ENCODE results near the gene ZNF524. TPM values are rescaled to one million over a fixed set of nuclear protein-coding genes. Genes with fewer than 3 reads are reported as not detected.

ZNF524 gene
- total RNA-seq, 1 donor from 2014 or later = 19.1 TPM

DNA sequence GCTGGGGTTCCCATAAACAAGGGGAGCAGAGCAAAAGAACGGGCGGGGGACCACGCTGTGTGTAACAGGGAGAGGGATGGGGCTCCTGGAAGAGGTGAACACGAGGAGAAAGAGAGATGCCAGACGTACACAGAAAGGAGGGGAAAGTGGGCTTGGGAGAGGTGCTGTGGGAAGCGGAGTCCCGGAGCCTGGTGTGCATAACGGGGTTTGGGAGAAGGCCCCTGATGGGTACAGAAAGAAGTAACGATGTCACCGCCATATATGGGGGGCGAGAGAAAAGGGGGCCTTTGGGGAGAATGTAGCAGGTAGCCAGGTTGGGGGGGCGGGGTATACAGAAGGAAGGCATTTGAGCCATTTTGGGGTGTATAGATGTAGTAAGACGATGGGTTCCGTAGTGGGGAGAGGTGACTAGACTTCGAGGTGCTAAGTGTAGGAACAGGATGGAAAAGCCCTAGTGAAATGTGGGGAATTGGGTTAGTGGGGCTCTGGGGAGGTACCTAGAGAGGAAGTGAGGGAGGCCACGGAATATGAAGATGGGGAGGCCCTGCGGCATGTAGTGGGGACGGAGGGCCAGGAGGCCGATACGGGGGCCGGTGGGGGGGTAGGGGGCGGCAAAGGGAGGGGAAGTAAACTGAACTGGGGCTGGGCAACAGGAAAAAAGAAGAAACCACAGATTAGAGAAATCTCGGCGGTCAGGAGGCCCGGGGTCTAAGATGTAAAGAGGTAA lies 41.5 kb downstream of the ZNF524 start:
- no peak for DNase-seq (ENCODE audit: low spot score)

DNA sequence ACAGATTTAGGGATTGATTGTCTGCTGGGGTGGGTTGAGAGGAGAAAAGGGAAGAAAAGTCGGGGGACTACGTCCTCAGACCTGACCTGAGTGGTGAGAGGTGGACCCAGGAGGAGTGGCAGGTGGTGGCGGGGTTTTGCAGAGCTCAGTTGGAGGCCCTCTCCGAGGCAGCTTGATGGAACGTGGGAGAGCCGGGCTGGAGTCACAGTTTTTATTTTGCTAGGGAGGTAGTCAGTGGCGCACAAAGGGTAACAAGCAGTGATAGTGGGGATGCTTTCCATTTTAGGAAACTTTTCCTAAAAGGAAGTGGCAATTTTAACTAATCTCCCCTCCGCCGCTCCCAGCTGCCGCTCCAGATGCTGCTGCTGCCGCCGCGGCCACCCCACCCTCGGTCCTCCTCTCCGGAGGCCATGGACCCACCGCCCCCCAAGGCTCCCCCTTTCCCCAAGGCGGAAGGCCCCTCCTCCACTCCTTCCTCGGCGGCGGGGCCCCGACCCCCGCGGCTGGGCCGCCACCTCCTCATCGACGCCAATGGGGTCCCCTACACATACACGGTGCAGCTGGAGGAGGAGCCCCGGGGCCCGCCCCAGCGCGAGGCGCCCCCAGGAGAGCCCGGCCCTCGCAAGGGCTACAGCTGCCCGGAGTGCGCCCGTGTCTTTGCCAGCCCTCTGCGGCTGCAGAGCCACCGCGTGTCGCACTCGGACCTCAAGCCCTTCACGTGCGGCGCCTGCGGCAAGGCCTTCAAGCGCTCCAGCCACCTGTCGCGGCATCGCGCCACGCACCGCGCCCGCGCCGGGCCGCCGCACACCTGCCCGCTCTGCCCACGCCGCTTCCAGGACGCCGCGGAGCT lies 42.3 kb downstream of the ZNF524 start:
- no peak for DNase-seq (ENCODE audit: low spot score)

DNA sequence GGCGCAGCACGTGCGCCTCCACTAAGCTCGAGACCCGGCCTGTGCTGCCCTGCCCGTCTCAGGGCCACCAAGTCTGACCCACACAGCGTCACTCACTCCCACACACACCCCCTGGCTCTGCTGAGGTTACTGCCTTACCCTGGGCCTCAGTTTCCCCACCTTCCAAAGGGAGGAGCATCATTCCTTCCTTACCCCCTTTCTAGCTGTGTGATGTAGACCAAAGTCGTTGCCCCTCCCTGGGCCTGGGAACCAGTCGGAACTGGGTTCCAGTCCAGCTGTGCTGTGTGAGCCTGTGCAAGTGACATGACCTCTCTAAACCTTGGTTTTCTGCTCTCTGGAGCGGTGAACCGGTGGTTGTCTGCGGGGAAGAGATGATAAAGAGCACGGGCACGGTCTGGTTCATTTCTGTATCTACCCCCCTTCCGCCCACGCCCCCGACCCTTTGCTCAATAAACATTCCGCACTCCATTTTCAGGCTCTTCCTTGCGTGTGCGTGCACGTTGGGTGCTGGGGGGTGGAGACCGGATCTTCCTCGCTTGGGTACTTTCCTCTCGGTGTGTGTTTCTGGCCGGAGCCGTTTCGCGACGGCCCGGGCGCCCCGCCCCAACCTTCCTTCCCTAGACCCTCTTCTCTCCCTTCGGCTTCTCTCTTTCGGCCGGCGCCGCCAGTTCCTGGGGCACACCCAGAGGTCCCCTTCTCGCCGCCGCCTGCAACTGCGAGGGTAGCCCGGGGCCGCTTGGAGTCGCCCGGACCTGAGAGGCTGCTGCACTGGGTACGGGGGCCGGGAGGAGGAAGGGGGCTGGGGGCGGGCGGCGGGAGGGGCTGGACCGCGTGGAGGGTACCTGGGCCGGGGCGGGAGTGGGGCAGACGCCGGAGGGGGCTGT lies 43.2 kb downstream of the ZNF524 start, which contains the start of gene ZNF581:
Gene ZNF581, plus strand, starts transcription at position 647 of the 884 bp plus-strand sequence. CDS start 923 bp downstream, outside the sequence.
- no peak for DNase-seq (ENCODE audit: low spot score)

DNA sequence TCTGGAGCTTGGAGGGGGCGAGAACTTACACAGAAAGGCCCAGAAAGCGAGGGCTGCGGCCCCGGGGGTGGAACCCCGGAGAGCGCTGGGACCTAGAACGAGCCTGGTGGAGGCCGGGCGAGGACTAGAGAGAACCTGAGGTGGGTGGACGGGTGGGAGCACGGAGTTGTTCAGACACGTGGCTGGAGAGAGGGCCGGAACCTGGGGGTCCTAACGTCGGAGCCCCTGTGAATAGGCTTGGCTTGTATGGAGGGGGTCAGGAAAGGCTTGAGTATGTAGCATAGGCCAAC lies 43.7 kb downstream of the ZNF524 start:
- DNase-seq (ENCODE audit: low spot score) = no peak

DNA sequence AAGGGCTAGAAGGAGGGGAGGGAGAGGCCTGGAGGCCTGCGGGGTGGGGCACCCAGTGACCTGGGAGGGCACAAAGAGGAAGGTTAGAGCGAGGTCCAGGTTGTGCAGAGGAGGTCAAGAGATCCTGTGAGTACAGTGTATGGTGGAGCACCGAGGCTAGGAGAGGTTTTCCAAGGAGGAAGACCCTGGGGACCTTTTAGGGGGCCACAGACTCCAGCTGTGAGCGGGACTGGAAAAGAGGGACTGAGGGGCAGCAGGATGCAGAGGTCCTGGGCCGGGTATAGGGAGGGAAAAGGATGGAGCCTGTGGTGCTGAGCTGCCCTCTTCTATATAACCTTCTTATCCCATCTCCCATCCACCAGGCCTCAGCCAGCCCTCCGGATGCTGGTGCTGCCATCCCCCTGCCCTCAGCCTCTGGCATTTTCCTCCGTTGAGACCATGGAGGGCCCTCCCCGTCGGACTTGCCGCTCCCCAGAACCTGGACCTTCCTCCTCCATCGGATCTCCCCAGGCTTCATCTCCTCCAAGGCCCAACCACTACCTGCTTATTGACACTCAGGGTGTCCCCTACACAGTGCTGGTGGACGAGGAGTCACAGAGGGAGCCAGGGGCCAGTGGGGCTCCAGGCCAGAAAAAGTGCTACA lies 44.2 kb downstream of the ZNF524 start:
- no peak for DNase-seq (ENCODE audit: low spot score)

DNA sequence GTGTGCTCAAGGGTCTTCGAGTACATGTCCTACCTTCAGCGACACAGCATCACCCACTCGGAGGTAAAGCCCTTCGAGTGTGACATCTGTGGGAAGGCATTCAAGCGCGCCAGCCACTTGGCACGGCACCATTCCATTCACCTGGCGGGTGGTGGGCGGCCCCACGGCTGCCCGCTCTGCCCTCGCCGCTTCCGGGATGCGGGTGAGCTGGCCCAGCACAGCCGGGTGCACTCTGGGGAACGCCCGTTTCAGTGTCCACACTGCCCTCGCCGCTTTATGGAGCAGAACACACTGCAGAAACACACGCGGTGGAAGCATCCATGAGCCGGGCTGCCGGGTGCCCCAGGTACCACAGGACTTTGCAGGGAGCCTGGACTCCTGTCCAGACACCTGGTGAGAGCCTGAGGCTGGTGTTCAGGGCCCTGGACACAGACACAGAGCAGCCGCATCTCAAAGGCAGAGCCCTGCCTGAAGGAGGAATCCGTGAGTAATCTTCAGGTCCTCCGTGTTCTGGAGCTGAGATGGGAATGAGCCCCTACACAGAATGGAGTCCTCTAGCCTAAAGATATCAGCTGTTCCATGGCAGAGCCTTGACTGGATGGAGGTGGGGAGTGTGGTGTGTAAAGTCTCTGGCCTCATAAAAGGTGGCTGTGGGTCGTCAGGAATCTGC lies 44.9 kb downstream of the ZNF524 start:
- no peak for DNase-seq (ENCODE audit: low spot score)

DNA sequence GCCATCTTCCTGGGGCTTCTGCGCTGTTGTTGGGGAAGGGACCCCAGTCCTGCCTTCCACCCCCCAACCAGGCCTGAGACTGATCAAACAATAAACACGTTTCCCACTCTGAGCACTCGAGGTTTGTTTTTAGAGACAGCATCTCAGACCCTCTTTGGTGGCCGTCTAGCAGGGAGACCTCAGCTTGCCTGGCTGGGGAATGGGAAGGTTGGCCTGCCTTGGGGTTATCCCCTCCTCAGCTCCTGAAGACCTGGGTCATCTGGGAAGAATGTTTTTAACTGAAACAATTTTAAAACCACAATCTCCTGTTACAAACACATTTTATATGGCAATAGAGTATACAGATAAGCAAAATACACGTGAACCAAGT lies 45.4 kb downstream of the ZNF524 start:
- no peak for DNase-seq (ENCODE audit: low spot score)

DNA sequence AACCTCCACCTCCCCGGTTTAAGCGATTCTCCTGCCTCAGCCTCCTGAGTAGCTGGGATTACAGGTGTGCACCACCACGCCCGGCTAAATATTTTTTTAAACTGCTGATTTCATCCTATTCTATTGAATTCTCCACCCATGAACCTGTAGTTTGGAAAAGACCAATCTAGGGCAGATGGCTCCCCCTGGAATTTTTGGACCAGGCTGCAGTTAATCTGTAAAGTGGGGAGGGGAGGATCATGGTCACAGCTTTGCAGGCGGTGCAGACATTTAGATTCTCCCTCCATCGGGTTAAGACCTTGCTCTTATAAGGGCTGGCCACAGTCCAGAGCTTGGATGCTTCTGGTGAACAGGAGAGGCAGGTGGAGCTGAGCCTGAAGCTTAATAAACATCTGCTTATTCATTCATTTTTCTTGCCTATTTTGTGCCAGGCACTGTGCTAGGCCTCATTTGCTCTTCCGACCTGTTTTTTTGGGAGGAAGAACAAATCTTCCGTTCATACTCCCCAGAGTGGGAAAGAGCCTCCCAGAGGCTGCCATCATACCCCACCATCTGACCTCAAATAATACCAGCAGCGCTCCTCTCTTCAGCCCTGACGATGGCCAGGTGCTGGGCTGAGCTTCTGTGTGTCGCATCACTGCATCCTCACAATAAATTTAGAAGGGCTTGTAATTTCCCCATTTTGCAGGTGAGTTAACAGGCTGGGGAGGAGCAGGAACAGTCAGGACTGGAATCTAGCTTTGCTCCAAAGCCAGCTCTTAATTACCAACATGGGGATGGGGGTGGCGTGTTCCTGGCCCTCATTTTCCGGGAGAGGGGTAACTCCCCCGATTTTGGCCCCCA lies 47.0 kb downstream of the ZNF524 start:
- no peak for DNase-seq (ENCODE audit: low spot score)

DNA sequence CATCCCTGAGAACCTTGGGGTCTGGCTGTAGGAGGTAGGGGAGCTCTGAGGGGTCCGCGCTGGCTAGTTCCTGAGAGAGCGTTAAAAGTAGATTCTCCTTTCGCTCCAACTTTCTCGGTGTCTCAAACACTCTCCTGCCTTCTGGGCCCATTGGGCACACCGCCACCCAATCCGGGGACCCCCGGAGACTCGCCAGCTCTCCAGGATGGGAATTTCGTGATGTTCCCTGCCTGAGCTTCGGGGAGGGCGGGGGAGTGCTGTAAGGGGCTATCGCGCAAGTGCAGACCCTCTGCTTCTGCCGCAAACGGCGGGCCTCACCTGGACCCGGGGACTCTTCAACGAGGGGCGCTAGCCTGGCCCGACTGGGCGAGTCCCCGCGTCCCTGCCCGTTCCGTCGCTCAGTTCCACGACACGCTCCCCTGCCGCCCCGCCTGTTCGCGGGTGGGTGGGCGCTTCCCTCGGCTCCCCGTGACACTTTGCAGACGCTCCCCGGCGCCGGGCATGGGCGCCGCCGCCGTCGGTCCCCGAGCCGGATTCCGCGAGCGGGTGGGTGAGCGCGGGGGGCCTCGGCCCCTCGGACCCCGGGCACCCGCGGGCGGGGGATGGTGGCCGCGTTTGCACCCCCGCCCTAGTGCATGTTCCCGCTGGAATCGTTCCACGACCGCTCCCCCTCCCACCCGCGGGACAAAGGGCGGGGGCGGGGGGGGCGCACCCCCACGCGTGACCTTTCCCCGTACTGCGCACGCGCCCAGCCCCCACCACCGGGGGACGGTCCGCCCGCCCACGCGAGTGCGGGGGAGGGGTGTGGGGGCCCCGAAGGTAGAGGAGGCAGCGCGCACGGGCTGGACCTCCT lies 47.9 kb downstream of the ZNF524 start, which contains the start of gene CCDC106:
Gene CCDC106, plus strand, starts transcription at position 481 of the 853 bp plus-strand sequence. CDS start 835 bp downstream, outside the sequence.
- no peak for DNase-seq (ENCODE audit: low spot score)

DNA sequence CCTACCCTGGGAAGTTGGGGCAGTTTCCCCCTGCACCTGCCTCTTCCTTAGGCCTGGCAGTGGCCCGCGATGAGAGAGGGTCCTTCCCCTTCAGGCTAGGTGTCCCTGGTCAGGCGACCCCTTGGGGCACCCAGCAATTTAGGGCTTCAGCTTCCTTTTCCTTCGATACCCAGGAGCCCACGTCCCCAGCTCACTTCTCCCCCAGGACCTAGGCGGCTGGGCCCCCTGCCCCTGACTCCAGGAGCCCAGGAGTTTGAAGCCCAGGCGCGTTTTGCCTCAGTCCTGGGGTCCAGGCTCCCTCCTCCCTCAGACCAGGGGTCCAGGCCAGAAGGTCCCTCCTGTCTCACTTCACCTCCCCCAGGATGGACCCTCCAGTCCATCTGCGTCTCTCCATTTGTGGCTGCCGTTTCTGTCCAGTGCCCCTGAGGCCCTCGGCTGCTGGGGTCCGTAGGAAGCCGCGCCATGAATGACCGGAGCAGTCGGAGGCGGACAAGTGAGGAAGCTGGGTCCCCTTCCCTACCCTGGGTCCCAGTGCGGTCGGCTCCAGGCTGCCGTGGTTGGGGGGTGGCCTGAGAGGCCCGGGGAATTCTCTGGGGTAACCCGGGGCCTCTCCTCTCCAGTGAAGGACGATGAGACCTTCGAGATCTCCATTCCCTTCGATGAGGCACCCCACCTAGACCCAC lies 48.6 kb downstream of the ZNF524 start:
- no peak for DNase-seq (ENCODE audit: low spot score)

DNA sequence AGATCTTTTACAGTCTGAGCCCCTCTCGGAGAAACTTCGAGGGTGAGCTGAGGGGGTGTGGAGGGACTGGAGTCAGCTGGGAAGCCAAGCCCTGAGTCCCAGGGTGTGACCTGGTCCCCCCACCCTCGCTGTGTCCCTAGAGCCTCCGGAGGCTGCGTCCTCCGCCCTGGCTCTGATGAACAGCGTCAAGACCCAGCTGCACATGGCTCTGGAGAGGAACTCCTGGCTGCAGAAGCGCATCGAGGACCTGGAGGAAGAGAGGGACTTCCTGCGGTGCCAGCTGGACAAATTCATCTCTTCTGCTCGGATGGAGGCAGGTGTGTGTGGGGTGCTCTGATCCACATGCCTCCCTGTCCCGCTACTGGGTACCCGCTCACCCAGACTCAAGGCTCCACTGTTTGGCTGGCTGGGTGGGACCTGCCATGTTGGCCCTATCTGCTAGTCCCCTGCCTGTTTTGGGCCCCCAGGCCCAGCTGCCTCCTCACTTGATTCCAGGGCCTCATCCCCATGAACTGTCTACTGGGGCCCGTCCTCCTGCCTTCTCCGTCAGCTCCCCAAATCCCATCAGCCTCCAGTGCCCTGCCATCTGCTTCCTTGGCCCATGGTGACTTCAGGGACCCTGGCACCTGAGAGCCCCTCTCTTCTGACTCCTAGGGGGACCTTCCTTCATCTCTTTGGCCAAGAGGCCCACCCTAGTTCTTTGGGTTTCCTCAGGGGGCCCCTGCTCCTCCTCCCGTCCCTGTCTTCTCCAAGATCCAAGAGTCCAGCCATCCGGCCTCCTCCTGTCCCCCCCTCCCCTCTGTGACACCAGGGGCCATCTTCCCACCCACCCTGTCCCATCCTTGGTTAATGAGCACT lies 49.4 kb downstream of the ZNF524 start:
- DNase-seq (ENCODE audit: low spot score) = no peak

DNA sequence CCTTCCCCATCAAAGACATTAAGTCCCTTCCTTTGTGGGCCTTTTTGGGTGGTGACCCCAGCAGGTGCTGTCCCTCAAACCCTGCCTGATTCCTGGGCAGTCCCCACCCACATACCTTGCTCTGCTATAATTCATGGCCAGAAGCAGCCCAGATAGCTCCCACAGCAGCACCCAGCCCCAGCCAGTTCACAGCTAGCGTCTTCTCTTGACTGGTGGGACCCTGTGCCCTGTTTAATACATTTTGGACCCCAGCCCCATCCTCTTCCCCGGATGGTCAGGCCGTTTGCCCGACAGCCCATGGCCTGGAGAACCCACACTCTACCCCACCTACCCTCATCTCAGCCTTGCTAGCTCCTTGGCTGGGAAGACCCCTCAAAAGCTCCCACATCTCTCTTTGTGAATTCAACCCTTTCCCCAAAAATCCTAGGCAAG lies 50.1 kb downstream of the ZNF524 start:
- no peak for DNase-seq (ENCODE audit: low spot score)

DNA sequence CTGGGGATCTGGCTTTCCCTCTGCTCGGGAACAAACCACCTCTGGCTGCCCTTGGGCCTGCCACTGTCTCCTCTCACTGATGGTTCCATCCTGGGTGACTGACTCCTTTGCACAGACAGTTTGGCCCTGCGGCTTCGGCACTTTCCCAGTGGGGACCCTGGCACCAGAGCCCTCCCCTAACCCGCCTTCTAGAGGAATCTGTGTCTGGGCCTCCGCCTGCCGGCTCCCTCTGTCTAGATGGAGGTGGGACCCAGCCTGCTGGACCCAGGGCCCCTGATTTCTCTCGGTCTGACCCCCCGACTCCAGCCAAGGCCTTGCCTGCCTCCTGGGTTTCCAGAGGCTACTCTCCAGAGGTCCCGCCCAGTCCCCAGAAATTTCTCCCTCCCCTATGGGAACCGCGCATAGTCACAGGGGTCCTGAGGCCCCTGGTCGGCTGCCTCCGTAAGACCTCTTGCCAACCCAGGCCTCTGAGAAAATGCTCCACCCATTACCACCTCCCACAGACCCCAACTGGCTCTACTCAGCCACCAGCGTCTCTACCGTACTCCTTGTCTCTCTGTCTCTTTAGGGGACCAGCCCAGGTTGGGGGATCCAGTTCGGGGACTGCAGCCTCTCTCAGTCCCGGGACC lies 50.6 kb downstream of the ZNF524 start:
- no peak for DNase-seq (ENCODE audit: low spot score)

DNA sequence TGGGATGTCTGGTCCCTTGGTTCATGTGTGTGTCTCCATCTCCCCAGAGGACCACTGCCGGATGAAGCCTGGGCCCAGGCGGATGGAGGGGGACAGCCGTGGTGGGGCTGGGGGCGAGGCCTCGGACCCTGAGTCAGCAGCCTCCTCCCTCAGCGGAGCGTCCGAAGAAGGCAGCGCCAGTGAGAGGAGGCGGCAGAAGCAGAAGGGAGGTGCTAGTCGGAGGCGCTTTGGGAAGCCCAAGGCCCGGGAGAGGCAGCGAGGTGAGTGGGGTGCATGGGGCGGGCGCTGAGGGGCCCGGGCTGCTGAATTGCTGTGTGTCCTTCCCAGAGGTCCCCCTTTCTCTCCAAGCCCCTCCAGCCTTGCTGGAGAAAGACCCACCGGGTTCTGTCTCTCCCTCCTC lies 51.1 kb downstream of the ZNF524 start:
- no peak for DNase-seq (ENCODE audit: low spot score)

DNA sequence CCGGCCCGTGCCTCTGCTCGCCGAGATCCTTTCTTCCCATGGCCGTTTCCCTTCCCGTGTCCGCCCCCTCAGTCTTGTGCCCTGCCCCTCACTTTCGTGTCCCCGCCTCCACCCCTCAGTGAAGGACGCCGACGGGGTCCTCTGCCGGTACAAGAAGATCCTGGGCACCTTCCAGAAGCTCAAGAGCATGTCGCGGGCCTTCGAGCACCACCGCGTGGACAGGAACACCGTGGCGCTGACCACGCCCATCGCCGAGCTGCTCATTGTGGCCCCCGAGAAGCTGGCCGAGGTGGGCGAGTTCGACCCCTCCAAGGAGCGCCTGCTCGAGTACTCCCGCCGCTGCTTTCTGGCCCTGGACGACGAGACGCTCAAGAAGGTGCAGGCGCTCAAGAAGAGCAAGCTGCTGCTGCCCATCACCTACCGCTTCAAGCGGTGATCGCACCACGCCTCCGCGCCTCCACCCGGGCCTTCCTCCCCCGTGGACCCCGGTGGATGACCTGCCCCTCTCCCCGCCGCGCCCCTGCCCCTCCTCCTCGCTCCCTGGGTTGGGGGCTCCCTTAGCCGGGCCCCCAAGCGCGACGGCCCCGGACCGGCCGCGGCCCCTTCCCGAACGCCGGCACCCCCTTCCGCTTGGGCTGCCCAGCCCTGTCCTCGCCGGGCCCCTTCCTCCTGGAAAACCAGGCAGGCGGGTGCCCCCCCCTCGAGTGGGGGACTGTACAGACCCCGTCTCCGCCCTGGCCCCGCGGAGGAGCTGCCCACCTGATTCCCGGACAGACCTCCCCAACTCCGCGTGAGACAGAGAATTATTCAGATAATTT lies 52.4 kb downstream of the ZNF524 start:
- no peak for DNase-seq (ENCODE audit: low spot score)

Measured in mesenteric fat pad (tissue), 1 donor.